CMK (cell line): ENCODE data around the gene TIMM17A.
"Not testable (repeated sequence)": the region's sequence is repeated elsewhere in the genome, so short reads cannot be mapped to it uniquely, and the experiment has no call there.

Source experiments
- DNase-seq: peaks from one replicate; pipeline ENCODE4 v3.0.0-alpha.2; 2010; ENCODE audit warnings: low read depth

The TIMM17A gene

GRCh38 chr1:202016022-202016810, 60.9 kb downstream of the TIMM17A start:
- DNase-seq = no peak

- no peak for DNase-seq
Observed at GRCh38 chr1:202016811-202017748, 61.8 kb downstream of the TIMM17A start.

- DNase-seq = no peak
Observed at GRCh38 chr1:202017749-202018467, 62.6 kb downstream of the TIMM17A start.

GRCh38 chr1:202018468-202019234, 63.3 kb downstream of the TIMM17A start:
- peak; percentile 22 for DNase-seq

GRCh38 chr1:202019235-202019558, 63.9 kb downstream of the TIMM17A start:
- not testable (repeated sequence) for DNase-seq
